D721Med (cell line): ENCODE results near the gene PCSK2.

Experiments used
- DNase-seq: peaks from one replicate; pipeline ENCODE4 v3.0.0; 2011; ENCODE audit warnings: low spot score; ENCODE audit not compliant: insufficient read length
- FAIRE-seq: peaks from 2 replicates; lab custom pipeline; 2011; peaks lifted over from hg19 to GRCh38; lab: Jason Lieb, UNC
- TF ChIP-seq, protein P1 (sequence below): IDR thresholded peaks from 2 replicates; pipeline ENCODE4 v1.5.1; 2012; ENCODE audit warnings: mild to moderate bottlenecking, control low read depth; ENCODE audit not compliant: insufficient read depth; ENCODE audit errors: missing control alignments

The PCSK2 gene

GRCh38 chr20:17372806-17373440 is 146.1 kb downstream of the PCSK2 start:
- FAIRE-seq (no peak), DNase-seq (no peak)
- TF ChIP-seq, protein P1, sequence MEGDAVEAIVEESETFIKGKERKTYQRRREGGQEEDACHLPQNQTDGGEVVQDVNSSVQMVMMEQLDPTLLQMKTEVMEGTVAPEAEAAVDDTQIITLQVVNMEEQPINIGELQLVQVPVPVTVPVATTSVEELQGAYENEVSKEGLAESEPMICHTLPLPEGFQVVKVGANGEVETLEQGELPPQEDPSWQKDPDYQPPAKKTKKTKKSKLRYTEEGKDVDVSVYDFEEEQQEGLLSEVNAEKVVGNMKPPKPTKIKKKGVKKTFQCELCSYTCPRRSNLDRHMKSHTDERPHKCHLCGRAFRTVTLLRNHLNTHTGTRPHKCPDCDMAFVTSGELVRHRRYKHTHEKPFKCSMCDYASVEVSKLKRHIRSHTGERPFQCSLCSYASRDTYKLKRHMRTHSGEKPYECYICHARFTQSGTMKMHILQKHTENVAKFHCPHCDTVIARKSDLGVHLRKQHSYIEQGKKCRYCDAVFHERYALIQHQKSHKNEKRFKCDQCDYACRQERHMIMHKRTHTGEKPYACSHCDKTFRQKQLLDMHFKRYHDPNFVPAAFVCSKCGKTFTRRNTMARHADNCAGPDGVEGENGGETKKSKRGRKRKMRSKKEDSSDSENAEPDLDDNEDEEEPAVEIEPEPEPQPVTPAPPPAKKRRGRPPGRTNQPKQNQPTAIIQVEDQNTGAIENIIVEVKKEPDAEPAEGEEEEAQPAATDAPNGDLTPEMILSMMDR, result no peak

- DNase-seq (no peak), FAIRE-seq (no peak)
- TF ChIP-seq, protein P1, result no peak
Measured at GRCh38 chr20:17374086-17374485, 147.2 kb downstream of the PCSK2 start.

- FAIRE-seq, result no peak
- TF ChIP-seq, protein P1, result no peak
- no peak for DNase-seq
Measured at GRCh38 chr20:17376031-17376430, 149.2 kb downstream of the PCSK2 start.

GRCh38 chr20:17377231-17377630 is 150.4 kb downstream of the PCSK2 start:
- DNase-seq (no peak), FAIRE-seq (no peak)
- TF ChIP-seq, protein P1, result no peak

DNA sequence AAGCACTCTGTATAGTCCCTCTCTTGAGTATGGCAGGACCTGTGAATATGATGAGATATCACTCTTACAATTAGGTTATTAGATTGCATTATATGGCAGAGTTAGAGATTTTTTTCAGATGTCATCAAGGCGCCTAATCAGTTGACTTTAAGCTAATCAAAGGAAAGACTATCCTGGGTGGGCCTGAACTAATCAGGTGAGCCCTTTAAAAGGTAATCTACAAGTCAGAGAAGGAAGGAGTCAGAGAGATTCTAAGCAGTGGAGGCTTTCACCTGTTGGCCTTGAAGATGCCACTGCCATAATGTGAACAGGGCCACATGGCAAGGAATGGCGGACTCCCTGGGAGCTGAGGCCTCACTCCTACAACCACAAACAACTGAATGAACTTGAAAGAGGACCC is 152.8 kb downstream of the PCSK2 start:
- FAIRE-seq (no peak), DNase-seq (no peak)
- TF ChIP-seq, protein P1, result no peak

DNA sequence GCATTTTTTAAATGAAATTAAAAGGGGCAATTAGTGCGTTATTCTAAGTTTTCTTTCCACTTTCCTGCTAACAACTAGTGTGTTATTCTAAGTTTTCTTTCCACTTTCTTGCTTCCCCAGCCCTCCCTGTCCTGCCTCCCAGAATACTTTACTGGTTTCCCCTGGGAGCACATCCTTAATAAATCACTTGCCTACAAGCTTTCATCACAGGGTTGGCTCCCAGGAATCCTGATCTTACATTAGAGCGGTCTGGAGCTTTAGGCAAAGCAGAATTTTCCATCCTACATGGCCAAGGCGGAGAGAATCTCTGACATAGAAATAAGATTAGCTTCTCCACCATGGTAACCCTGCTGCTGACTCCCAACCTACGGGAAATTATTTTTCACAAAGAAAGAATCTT is 154.0 kb downstream of the PCSK2 start:
- FAIRE-seq, result no peak
- TF ChIP-seq, protein P1, result no peak
- DNase-seq, result no peak

- DNase-seq, result no peak
- FAIRE-seq, result no peak
- TF ChIP-seq, protein P1, result no peak
Measured at GRCh38 chr20:17381724-17382123, 154.9 kb downstream of the PCSK2 start.
